OCI-LY1 (cell line): ENCODE measurements around the gene L3MBTL4.

Experiments used
- H2AFZ ChIP-seq: fragments of 200-600 bp; sonication (generic), shearing (Covaris generic); 2 replicates; pipeline ENCODE4 v1.6.0; 2014; ENCODE audit warnings: antibody characterized with exemption, mild to moderate bottlenecking, low read length
- H3F3A ChIP-seq: fragments of 200-600 bp; sonication (generic), shearing (Covaris generic); 2 replicates; pipeline ENCODE4 v1.6.0; 2014; ENCODE audit warnings: mild to moderate bottlenecking, antibody characterized with exemption, low read length, moderate library complexity; ENCODE audit not compliant: insufficient read depth
- H3K27ac ChIP-seq: fragments of 200-600 bp; sonication (generic); 2 replicates; pipeline ENCODE4 v1.5.1; 2014; ENCODE audit warnings: low read length, mixed run types, mild to moderate bottlenecking, low read depth; ENCODE audit not compliant: poor library complexity, severe bottlenecking
- H3K27me3 ChIP-seq: fragments of 200-600 bp; sonication (generic); 2 replicates; pipeline ENCODE4 v1.6.0; 2014; ENCODE audit warnings: antibody characterized with exemption, mild to moderate bottlenecking, low read length, moderate library complexity; ENCODE audit not compliant: insufficient read depth
- H3K36me3 ChIP-seq: fragments of 200-600 bp; sonication (generic); 2 replicates; pipeline ENCODE4 v1.6.1; 2014; ENCODE audit warnings: mild to moderate bottlenecking, antibody characterized with exemption, low read length, moderate library complexity, mixed read lengths; ENCODE audit not compliant: insufficient read depth
- H3K4me1 ChIP-seq: fragments of 200-600 bp; sonication (generic); 2 replicates; pipeline ENCODE4 v1.5.1; 2014; ENCODE audit warnings: mild to moderate bottlenecking, low read length, moderate library complexity; ENCODE audit not compliant: insufficient read depth, severe bottlenecking
- H3K4me2 ChIP-seq: fragments of 200-600 bp; sonication (generic), shearing (Covaris generic); 2 replicates; pipeline ENCODE4 v1.6.1; 2014; ENCODE audit warnings: low read length
- H3K4me3 ChIP-seq: fragments of 200-600 bp; sonication (generic); 2 replicates; pipeline ENCODE4 v1.5.1; 2014; ENCODE audit warnings: low read length, low read depth, mild to moderate bottlenecking, mixed read lengths; ENCODE audit not compliant: poor library complexity, severe bottlenecking
- H3K79me2 ChIP-seq: fragments of 200-600 bp; shearing (Covaris generic); 2 replicates; pipeline ENCODE4 v1.6.1; 2016; ENCODE audit warnings: mixed run types, low read length, mixed read lengths; ENCODE audit not compliant: insufficient read depth
- H3K9ac ChIP-seq: fragments of 200-600 bp; sonication (generic), shearing (Covaris generic); 2 replicates; pipeline ENCODE4 v1.6.1; 2014; ENCODE audit warnings: mild to moderate bottlenecking, low read length, mixed read lengths
- H3K9me2 ChIP-seq: fragments of 200-600 bp; sonication (generic), shearing (Covaris generic); 2 replicates; pipeline ENCODE4 v1.6.1; 2014; ENCODE audit warnings: low read depth, mild to moderate bottlenecking, low read length, mixed read lengths
- H3K9me3 ChIP-seq: fragments of 200-600 bp; shearing (Covaris generic); 2 replicates; pipeline ENCODE4 v1.6.1; 2014; ENCODE audit warnings: low read length, mixed read lengths
- H4K20me1 ChIP-seq: fragments of 200-600 bp; sonication (generic), shearing (Covaris generic); 2 replicates; pipeline ENCODE4 v1.6.0; 2016; ENCODE audit warnings: mild to moderate bottlenecking, low read length; ENCODE audit not compliant: insufficient read depth
- CTCF ChIP-seq: fragments of 200-600 bp; sonication (generic), shearing (Covaris generic); IDR thresholded peaks from 2 replicates; pipeline ENCODE4 v1.5.1; 2017; ENCODE audit warnings: mild to moderate bottlenecking, antibody characterized with exemption, low read length, moderate library complexity, mixed read lengths
- EZH2 ChIP-seq: fragments of 200-600 bp; sonication (generic), shearing (Covaris generic); IDR thresholded peaks from 2 replicates; pipeline ENCODE4 v1.8.0; 2017; ENCODE audit warnings: borderline replicate concordance, mixed run types, mild to moderate bottlenecking, antibody characterized with exemption, low read length, moderate library complexity, mixed read lengths

The L3MBTL4 gene

GRCh38 chr18:6444466-6445228, 29.9 kb upstream of the L3MBTL4 start:
- Histone ChIP-seq H3K9me3 (no peaks in the 10 kb centered on the region), H3K36me3 (no peaks in the 10 kb centered on the region), H3K9ac (no peak overlapping the region), H3K4me1 (no peaks in the 10 kb centered on the region), H4K20me1 (no peaks in the 10 kb centered on the region), H3K9me2 (no peaks in the 10 kb centered on the region), H3K4me3 (no peak overlapping the region), H3K27me3 (no peaks in the 10 kb centered on the region), H3K27ac (no peak overlapping the region), H3K79me2 (no peaks in the 10 kb centered on the region), H2AFZ (no peak overlapping the region), H3K4me2 (no peak overlapping the region), H3F3A (no peaks in the 10 kb centered on the region)
- TF ChIP-seq EZH2, result no peak
- no peak for TF ChIP-seq CTCF

GRCh38 chr18:6441200-6441599, 26.5 kb upstream of the L3MBTL4 start:
- no peak overlapping the region for H3K4me2 ChIP-seq
- no peak overlapping the region for H3K27ac ChIP-seq
- H3K9me2 ChIP-seq, result no peaks in the 10 kb centered on the region
- no peaks in the 10 kb centered on the region for H3K9me3 ChIP-seq
- H3F3A ChIP-seq, result no peaks in the 10 kb centered on the region
- H3K4me3 ChIP-seq, result no peak overlapping the region
- H3K27me3 ChIP-seq, result no peaks in the 10 kb centered on the region
- no peaks in the 10 kb centered on the region for H3K4me1 ChIP-seq
- H3K36me3 ChIP-seq, result no peaks in the 10 kb centered on the region
- H4K20me1 ChIP-seq, result no peaks in the 10 kb centered on the region
- H2AFZ ChIP-seq, result no peak overlapping the region
- H3K9ac ChIP-seq, result no peak overlapping the region
- no peaks in the 10 kb centered on the region for H3K79me2 ChIP-seq
- TF ChIP-seq CTCF (no peak), EZH2 (no peak)

- no peaks in the 10 kb centered on the region for H3K79me2 ChIP-seq
- H3K4me1 ChIP-seq, result no peaks in the 10 kb centered on the region
- no peaks in the 10 kb centered on the region for H3K36me3 ChIP-seq
- no peak for TF ChIP-seq CTCF
- no peaks in the 10 kb centered on the region for H3F3A ChIP-seq
- no peaks in the 10 kb centered on the region for H3K27me3 ChIP-seq
- H3K27ac ChIP-seq, result no peak overlapping the region
- H3K9me2 ChIP-seq, result no peaks in the 10 kb centered on the region
- H4K20me1 ChIP-seq, result no peaks in the 10 kb centered on the region
- H3K9ac ChIP-seq, result no peak overlapping the region
- H2AFZ ChIP-seq, result no peak overlapping the region
- H3K9me3 ChIP-seq, result no peaks in the 10 kb centered on the region
- no peak overlapping the region for H3K4me3 ChIP-seq
- H3K4me2 ChIP-seq, result no peak overlapping the region
Observed at GRCh38 chr18:6437937-6438818, 23.5 kb upstream of the L3MBTL4 start.
